IMR-90 (cell line): ENCODE measurements around the gene SMKR1. TPM values are rescaled to one million over a fixed set of nuclear protein-coding genes. Genes with fewer than 3 reads are reported as not detected.

ENCODE experiments used
- ATAC-seq: fragments of 200-7000 bp; cut with Tn5 transposase; 2 replicates; pipeline ENCODE4 v1.9.1; 2020; ENCODE audit warnings: low read depth, mild to moderate bottlenecking, moderate library complexity
- BruUV-seq: library from RNA; stranded (reverse); fragments of 400-500 nt; replicated peaks from 2 replicates; lab custom pipeline; 2021; lab: Mats Ljungman, UMichigan
- CTCF ChIA-PET: fragments of 300-600 bp; formaldehyde crosslinking; extraction: SDS; loops from one replicate; lab custom pipeline; 2021; ENCODE audit warnings: antibody characterized with exemption; lab: Yijun Ruan, JAX
- POLR2A ChIA-PET: fragments of 300-600 bp; sonication (Branson Sonifier 250); formaldehyde crosslinking; loops from one replicate; lab custom pipeline; 2022; ENCODE audit warnings: antibody characterized with exemption; ENCODE audit not compliant: unreplicated experiment; lab: Charles Lee
- DNase-seq: peaks from one replicate; pipeline ENCODE4 v3.0.0; 2013
- H2AFZ ChIP-seq: replicated peaks from 2 replicates; pipeline ENCODE3; 2013; ENCODE audit warnings: low read length, mild to moderate bottlenecking; ENCODE audit not compliant: poor library complexity
- H2AK5ac ChIP-seq: 2 replicates; pipeline ENCODE4 v1.6.1; 2013; ENCODE audit warnings: low read depth, low read length, inconsistent platforms
- H2AK9ac ChIP-seq: replicated peaks from 2 replicates; pipeline ENCODE3; 2013; ENCODE audit warnings: mild to moderate bottlenecking, low read depth, low read length, moderate library complexity; ENCODE audit not compliant: poor library complexity
- H2BK120ac ChIP-seq: 2 replicates; pipeline ENCODE4 v1.6.1; 2013; ENCODE audit warnings: low read depth, low read length, inconsistent platforms
- H2BK15ac ChIP-seq: 3 replicates; pipeline ENCODE4 v1.6.1; 2013; ENCODE audit warnings: low read depth, low read length, inconsistent platforms
- H2BK20ac ChIP-seq: 2 replicates; pipeline ENCODE4 v1.6.1; 2013; ENCODE audit warnings: low read depth, mild to moderate bottlenecking, inconsistent platforms, low read length, moderate library complexity
- H2BK5ac ChIP-seq: 2 replicates; pipeline ENCODE4 v1.6.1; 2013; ENCODE audit warnings: mild to moderate bottlenecking, low read depth, low read length, inconsistent platforms; ENCODE audit not compliant: poor library complexity, severe bottlenecking
- H3K14ac ChIP-seq: replicated peaks from 2 replicates; pipeline ENCODE4 v1.6.1; 2013; ENCODE audit warnings: low read depth, low read length, inconsistent platforms
- H3K18ac ChIP-seq: 2 replicates; pipeline ENCODE4 v1.6.1; 2013; ENCODE audit warnings: low read depth, low read length, control low read depth
- H3K23ac ChIP-seq: 2 replicates; pipeline ENCODE4 v1.6.1; 2013; ENCODE audit warnings: low read depth, low read length, inconsistent platforms
- H3K27ac ChIP-seq: 2 replicates; pipeline ENCODE4 v1.5.1; 2013; ENCODE audit warnings: mild to moderate bottlenecking, control low read depth, low read length; ENCODE audit not compliant: insufficient read depth
- H3K27me3 ChIP-seq: 2 replicates; pipeline ENCODE4 v1.6.1; 2013; ENCODE audit warnings: low read length; ENCODE audit not compliant: control insufficient read depth, insufficient read depth
- H3K36me3 ChIP-seq: 2 replicates; pipeline ENCODE4 v1.6.1; 2013; ENCODE audit warnings: low read length, mixed read lengths; ENCODE audit not compliant: control insufficient read depth, insufficient read depth
- H3K4ac ChIP-seq: 2 replicates; pipeline ENCODE4 v1.6.1; 2013; ENCODE audit warnings: low read depth, low read length, inconsistent platforms
- H3K4me1 ChIP-seq: 2 replicates; pipeline ENCODE4 v1.6.1; 2013; ENCODE audit warnings: low read length, mixed read lengths; ENCODE audit not compliant: control insufficient read depth, insufficient read depth
- H3K4me2 ChIP-seq: 2 replicates; pipeline ENCODE4 v1.6.1; 2013; ENCODE audit warnings: low read depth, mild to moderate bottlenecking, control low read depth, low read length, moderate library complexity
- H3K4me3 ChIP-seq: 2 replicates; pipeline ENCODE4 v1.5.1; 2013; ENCODE audit warnings: low read depth, mild to moderate bottlenecking, control low read depth, low read length, moderate library complexity; ENCODE audit not compliant: insufficient read depth
- H3K56ac ChIP-seq: 2 replicates; pipeline ENCODE4 v1.6.1; 2013; ENCODE audit warnings: low read length, inconsistent platforms; ENCODE audit not compliant: insufficient read depth; ENCODE audit errors: extremely low read depth
- H3K79me1 ChIP-seq, 2 experiments: 2 replicates each; pipeline ENCODE4 v1.6.1; 2013; ENCODE audit warnings: low read length in 2 of 2, inconsistent platforms in 1 of 2, low read depth in 1 of 2
- H3K9ac ChIP-seq: 2 replicates; pipeline ENCODE4 v1.6.1; 2013; ENCODE audit warnings: low read depth, low read length, control low read depth
- H3K9me1 ChIP-seq: 2 replicates; pipeline ENCODE4 v1.6.1; 2013; ENCODE audit warnings: low read length, inconsistent platforms; ENCODE audit not compliant: insufficient read depth
- H3K9me3 ChIP-seq: 2 replicates; pipeline ENCODE4 v1.6.1; 2013; ENCODE audit warnings: low read length; ENCODE audit not compliant: control insufficient read depth, insufficient read depth
- H4K20me1 ChIP-seq: 2 replicates; pipeline ENCODE4 v1.6.1; 2013; ENCODE audit warnings: low read length, inconsistent platforms; ENCODE audit not compliant: insufficient read depth
- H4K5ac ChIP-seq: 2 replicates; pipeline ENCODE4 v1.6.1; 2013; ENCODE audit warnings: mild to moderate bottlenecking, low read depth, low read length, control low read depth
- H4K8ac ChIP-seq, 2 experiments: 2 replicates each; pipeline ENCODE4 v1.6.1; 2013; ENCODE audit warnings: low read depth in 2 of 2, low read length in 2 of 2, control low read depth in 1 of 2, inconsistent platforms in 1 of 2
- H4K91ac ChIP-seq: 2 replicates; pipeline ENCODE4 v1.6.1; 2013; ENCODE audit warnings: low read depth, low read length, inconsistent platforms; ENCODE audit not compliant: insufficient read depth
- BHLHE40 ChIP-seq: fragments of 150-350 bp; IDR thresholded peaks from 2 replicates; pipeline ENCODE4 v1.6.1; 2016; ENCODE audit warnings: mild to moderate bottlenecking, low read depth, low read length
- MAZ ChIP-seq: IDR thresholded peaks from 2 replicates; pipeline ENCODE4 v1.6.1; 2012; ENCODE audit warnings: low read depth, mild to moderate bottlenecking, low read length, improper control_type of control experiment, moderate library complexity, borderline replicate concordance
- MXI1 ChIP-seq: IDR thresholded peaks from 2 replicates; pipeline ENCODE4 v1.6.1; 2012; ENCODE audit warnings: low read depth, mild to moderate bottlenecking, low read length, moderate library complexity, borderline replicate concordance
- RAD21 ChIP-seq: IDR thresholded peaks from 2 replicates; pipeline ENCODE4 v1.6.1; 2012; ENCODE audit warnings: low read length, improper control_type of control experiment
- WGBS, 2 experiments: methylation state at CpG; one replicate each; pipeline versions ENCODE4 v1.1.5 to v1.1.7; 2013; ENCODE audit warnings: missing lambda C conversion rate in 2 of 2; ENCODE audit not compliant: insufficient read length in 1 of 2; ENCODE audit errors: extremely low coverage in 2 of 2; 5-methylcytosine and 5-hydroxymethylcytosine counted together
- dilution Hi-C: fragments of 300-500 bp; cut with HindIII; formaldehyde crosslinking; loops from one replicate; pipeline ENCODE4 v1.14.3; 2018; ENCODE audit warnings: low sequenced_read_pairs; ENCODE audit not compliant: unreplicated experiment
- in situ Hi-C: fragments of 300-500 bp; cut with MboI; formaldehyde crosslinking; loops from 3 replicates; pipeline ENCODE4 v1.14.3; 2019; ENCODE audit warnings: low sequenced_read_pairs, inconsistent platforms, mixed read lengths
- intact Hi-C: fragments of 100-400 bp; cut with micrococcal nuclease; formaldehyde crosslinking; loops from 2 replicates; pipeline ENCODE4 v1.10.0; 2022
- polyA plus RNA-seq, 3 experiments: library from polyadenylated mRNA; depleted of rRNA; stranded (reverse); fragments of >200 nt; gene quantifications; 2 replicates each; pipeline ENCODE4 v1.2.3, GENCODE V29; 2012; ENCODE audit warnings: low replicate concordance in 1 of 3
- total RNA-seq: library from RNA; depleted of rRNA; stranded (reverse); fragments of >200 nt; gene quantifications from 2 replicates; pipeline ENCODE4 v1.2.3, GENCODE V29; 2012
- TF ChIP-seq, protein P1 (sequence below): fragments of 150-350 bp; IDR thresholded peaks from 2 replicates; pipeline ENCODE4 v1.6.1; 2017; ENCODE audit warnings: mild to moderate bottlenecking, antibody characterized with exemption, low read length, low read depth

SMKR1 gene
- total and polyA plus RNA-seq, 2 of the 4 experiments (the other 2 are of a cell fraction) = 0.26 TPM; not detected in 1

DNA sequence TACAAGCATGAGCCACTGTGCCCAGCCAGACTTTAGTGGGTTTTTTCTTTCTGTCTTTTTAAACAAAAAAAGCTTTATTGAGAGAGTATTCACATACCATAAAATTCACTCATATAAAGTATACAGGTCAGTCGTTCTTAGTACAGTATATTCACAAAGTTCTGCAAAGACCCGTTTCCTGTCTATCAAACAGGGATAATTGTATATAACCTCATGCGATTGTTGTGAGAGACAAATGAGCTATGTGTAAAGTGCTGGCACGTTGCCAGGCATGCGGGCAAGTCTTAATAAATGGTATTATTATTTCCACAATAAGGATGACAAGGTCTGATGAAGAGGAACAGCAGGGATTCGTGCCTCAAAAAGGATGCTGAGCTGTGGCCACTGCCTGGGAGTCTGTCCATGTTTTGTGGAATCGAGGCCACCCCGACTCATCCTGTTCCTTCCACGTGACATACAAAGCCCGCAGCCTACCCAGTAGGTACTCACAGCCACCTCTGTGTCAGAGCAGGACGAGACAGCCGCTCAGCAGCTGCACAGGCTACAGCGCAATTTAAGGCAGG lies 51.6 kb downstream of the SMKR1 start:
- in situ Hi-C loops = no loop called here
- Histone ChIP-seq H3K56ac (no peak overlapping the region), H3K27me3 (peaks cover 21% of the 10 kb centered on the region), H4K5ac (no peak overlapping the region), H3K36me3 (no peaks in the 10 kb centered on the region), H3K4ac (no peak overlapping the region), H3K23ac (no peak overlapping the region), H2AFZ (peak overlapping the region; percentile 83), H3K4me1 (peaks cover 4% of the 10 kb centered on the region), H3K4me2 (peak overlapping the region; percentile 93), H3K79me1 (no peaks in the 10 kb centered on the region), H3K9me1 (no peaks in the 10 kb centered on the region), H2BK5ac (no peak overlapping the region), H2AK9ac (no peak overlapping the region), H2BK20ac (no peak overlapping the region), H2BK15ac (no peak overlapping the region), H3K14ac (no peak overlapping the region), H2AK5ac (no peak overlapping the region), H3K27ac (no peak overlapping the region), H4K20me1 (no peaks in the 10 kb centered on the region), H4K91ac (no peak overlapping the region), H4K8ac (no peak overlapping the region; a peak in 1 of 4 replicates), H2BK120ac (no peak overlapping the region), H3K9me3 (no peaks in the 10 kb centered on the region), H3K4me3 (peak overlapping the region; percentile 39), H3K9ac (no peak overlapping the region; the same call in 1 of the 2 replicates), H3K18ac (no peak overlapping the region)
- ChIA-PET CTCF (no interaction called here), POLR2A (no interaction called here)
- intact Hi-C loops = loop anchor here (5.0 kb wide), 1 partner anchor 42 kb away; no protein-coding TSS in a partner anchor
- no CpG with 5 or more reads among the region's 13 CpGs for WGBS, 2 experiments
- peak; percentile 64 for DNase-seq
- TF ChIP-seq MAZ (no peak), MXI1 (no peak), BHLHE40 (no peak), RAD21 (no peak)
- TF ChIP-seq, protein P1, sequence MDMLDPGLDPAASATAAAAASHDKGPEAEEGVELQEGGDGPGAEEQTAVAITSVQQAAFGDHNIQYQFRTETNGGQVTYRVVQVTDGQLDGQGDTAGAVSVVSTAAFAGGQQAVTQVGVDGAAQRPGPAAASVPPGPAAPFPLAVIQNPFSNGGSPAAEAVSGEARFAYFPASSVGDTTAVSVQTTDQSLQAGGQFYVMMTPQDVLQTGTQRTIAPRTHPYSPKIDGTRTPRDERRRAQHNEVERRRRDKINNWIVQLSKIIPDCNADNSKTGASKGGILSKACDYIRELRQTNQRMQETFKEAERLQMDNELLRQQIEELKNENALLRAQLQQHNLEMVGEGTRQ = peak; percentile 55; the same call in 1 of the 2 replicates
- peak; percentile 82 for ATAC-seq
- no TSS peak for BruUV-seq
- dilution Hi-C loops = no loop called here
